Measurements from ENCODE around the gene ADGRG2.

The ADGRG2 gene

GRCh38 chrX:19107035-19107434 lies 15.2 kb downstream of the ADGRG2 start:
- Histone ChIP-seq H3K4me1 (ENCODE audit: control extremely low read depth in 1 of 4, control insufficient read depth in 4 of 4, insufficient read depth in 4 of 4, low read length in 3 of 4) (no peaks in the 10 kb centered on the region), H3K27ac (ENCODE audit: insufficient read depth in 1 of 2, low read depth in 1 of 2, low read length in 2 of 2, poor library complexity in 1 of 2, severe bottlenecking in 2 of 2) (no peak overlapping the region), H3K27me3 (replicated peaks in 2 of 5; ENCODE audit: control insufficient read depth in 4 of 5, insufficient read depth in 5 of 5, low read length in 4 of 5) (peaks cover 0 to 36% (median 2%) of the 10 kb centered on the region in 5 experiments), H3K9me3 (ENCODE audit: control extremely low read depth in 1 of 5, control insufficient read depth in 4 of 5, insufficient read depth in 2 of 5, low read depth in 1 of 5, low read length in 4 of 5) (no peaks in the 10 kb centered on the region), H3K36me3 (ENCODE audit: control insufficient read depth in 4 of 4, insufficient read depth in 4 of 4, low read length in 3 of 4) (no peaks in the 10 kb centered on the region), H3K4me3 (ENCODE audit: control insufficient read depth in 1 of 7, extremely low read depth in 1 of 7, insufficient read depth in 4 of 7, low read depth in 2 of 7, low read length in 6 of 7) (no peak overlapping the region)
- WGBS (ENCODE audit: insufficient coverage): 14% methylated on average over 6 of the region's 6 CpGs
- POLR2A ChIA-PET: no interaction called here
- no peak for DNase-seq
- CTCF ChIA-PET: no interaction called here

- Histone ChIP-seq H3K9me3 (ENCODE audit: control extremely low read depth in 1 of 5, control insufficient read depth in 4 of 5, insufficient read depth in 2 of 5, low read depth in 1 of 5, low read length in 4 of 5) (no peaks in the 10 kb centered on the region), H3K27me3 (replicated peaks in 2 of 5; ENCODE audit: control insufficient read depth in 4 of 5, insufficient read depth in 5 of 5, low read length in 4 of 5) (peaks cover 0 to 6% (median 0%) of the 10 kb centered on the region in 5 experiments), H3K27ac (ENCODE audit: insufficient read depth in 1 of 2, low read depth in 1 of 2, low read length in 2 of 2, poor library complexity in 1 of 2, severe bottlenecking in 2 of 2) (no peak overlapping the region), H3K4me1 (ENCODE audit: control extremely low read depth in 1 of 4, control insufficient read depth in 4 of 4, insufficient read depth in 4 of 4, low read length in 3 of 4) (no peaks in the 10 kb centered on the region), H3K4me3 (ENCODE audit: control insufficient read depth in 1 of 7, extremely low read depth in 1 of 7, insufficient read depth in 4 of 7, low read depth in 2 of 7, low read length in 6 of 7) (no peak overlapping the region), H3K36me3 (ENCODE audit: control insufficient read depth in 4 of 4, insufficient read depth in 4 of 4, low read length in 3 of 4) (no peaks in the 10 kb centered on the region)
- CTCF ChIA-PET: no interaction called here
- POLR2A ChIA-PET: no interaction called here
- WGBS (ENCODE audit: insufficient coverage): 94% methylated on average over 7 of the region's 9 CpGs
- no peak for DNase-seq
Observed at GRCh38 chrX:19100586-19100985, 21.7 kb downstream of the ADGRG2 start.

- ChIA-PET CTCF (no interaction called here), POLR2A (no interaction called here)
- 91% methylated on average over 9 of the region's 12 CpGs for WGBS (ENCODE audit: insufficient coverage)
- Histone ChIP-seq H3K4me3 (ENCODE audit: control insufficient read depth in 1 of 7, extremely low read depth in 1 of 7, insufficient read depth in 4 of 7, low read depth in 2 of 7, low read length in 6 of 7) (no peak overlapping the region), H3K36me3 (ENCODE audit: control insufficient read depth in 4 of 4, insufficient read depth in 4 of 4, low read length in 3 of 4) (no peaks in the 10 kb centered on the region), H3K27me3 (replicated peaks in 2 of 5; ENCODE audit: control insufficient read depth in 4 of 5, insufficient read depth in 5 of 5, low read length in 4 of 5) (no peaks in the 10 kb centered on the region), H3K27ac (ENCODE audit: insufficient read depth in 1 of 2, low read depth in 1 of 2, low read length in 2 of 2, poor library complexity in 1 of 2, severe bottlenecking in 2 of 2) (no peak overlapping the region), H3K4me1 (ENCODE audit: control extremely low read depth in 1 of 4, control insufficient read depth in 4 of 4, insufficient read depth in 4 of 4, low read length in 3 of 4) (no peaks in the 10 kb centered on the region), H3K9me3 (ENCODE audit: control extremely low read depth in 1 of 5, control insufficient read depth in 4 of 5, insufficient read depth in 2 of 5, low read depth in 1 of 5, low read length in 4 of 5) (peaks cover 0 to 2% (median 0%) of the 10 kb centered on the region in 5 experiments)
- DNase-seq: no peak
Observed at GRCh38 chrX:19097553-19098283, 24.6 kb downstream of the ADGRG2 start.

- DNase-seq: no peak
- Histone ChIP-seq H3K27ac (ENCODE audit: insufficient read depth in 1 of 2, low read depth in 1 of 2, low read length in 2 of 2, poor library complexity in 1 of 2, severe bottlenecking in 2 of 2) (no peak overlapping the region), H3K4me3 (ENCODE audit: control insufficient read depth in 1 of 7, extremely low read depth in 1 of 7, insufficient read depth in 4 of 7, low read depth in 2 of 7, low read length in 6 of 7) (no peak overlapping the region), H3K4me1 (ENCODE audit: control extremely low read depth in 1 of 4, control insufficient read depth in 4 of 4, insufficient read depth in 4 of 4, low read length in 3 of 4) (no peaks in the 10 kb centered on the region), H3K9me3 (ENCODE audit: control extremely low read depth in 1 of 5, control insufficient read depth in 4 of 5, insufficient read depth in 2 of 5, low read depth in 1 of 5, low read length in 4 of 5) (peaks cover 0 to 2% (median 0%) of the 10 kb centered on the region in 5 experiments), H3K27me3 (replicated peaks in 2 of 5; ENCODE audit: control insufficient read depth in 4 of 5, insufficient read depth in 5 of 5, low read length in 4 of 5) (no peaks in the 10 kb centered on the region), H3K36me3 (ENCODE audit: control insufficient read depth in 4 of 4, insufficient read depth in 4 of 4, low read length in 3 of 4) (no peaks in the 10 kb centered on the region)
- 93% methylated on average over 2 of the region's 2 CpGs for WGBS (ENCODE audit: insufficient coverage)
- CTCF ChIA-PET: no interaction called here
- POLR2A ChIA-PET: no interaction called here
Observed at GRCh38 chrX:19096586-19096985, 25.7 kb downstream of the ADGRG2 start.

- WGBS (ENCODE audit: insufficient coverage): 89% methylated on average over 9 of the region's 12 CpGs
- H3K27ac ChIP-seq (ENCODE audit: insufficient read depth in 1 of 2, low read depth in 1 of 2, low read length in 2 of 2, poor library complexity in 1 of 2, severe bottlenecking in 2 of 2): no peak overlapping the region
- POLR2A ChIA-PET: no interaction called here
- DNase-seq: no peak
- H3K4me1 ChIP-seq (ENCODE audit: control extremely low read depth in 1 of 4, control insufficient read depth in 4 of 4, insufficient read depth in 4 of 4, low read length in 3 of 4): no peaks in the 10 kb centered on the region
- H3K27me3 ChIP-seq (replicated peaks in 2 of 5; ENCODE audit: control insufficient read depth in 4 of 5, insufficient read depth in 5 of 5, low read length in 4 of 5): no peaks in the 10 kb centered on the region
- H3K4me3 ChIP-seq (ENCODE audit: control insufficient read depth in 1 of 7, extremely low read depth in 1 of 7, insufficient read depth in 4 of 7, low read depth in 2 of 7, low read length in 6 of 7): no peak overlapping the region
- CTCF ChIA-PET: no interaction called here
- peaks cover 0 to 5% (median 0%) of the 10 kb centered on the region in 5 experiments for H3K9me3 ChIP-seq (ENCODE audit: control extremely low read depth in 1 of 5, control insufficient read depth in 4 of 5, insufficient read depth in 2 of 5, low read depth in 1 of 5, low read length in 4 of 5)
- H3K36me3 ChIP-seq (ENCODE audit: control insufficient read depth in 4 of 4, insufficient read depth in 4 of 4, low read length in 3 of 4): no peaks in the 10 kb centered on the region
Observed at GRCh38 chrX:19094654-19095053, 27.6 kb downstream of the ADGRG2 start.

- WGBS (ENCODE audit: insufficient coverage): 86% methylated on average over 5 of the region's 6 CpGs
- Histone ChIP-seq H3K36me3 (ENCODE audit: control insufficient read depth in 4 of 4, insufficient read depth in 4 of 4, low read length in 3 of 4) (no peaks in the 10 kb centered on the region), H3K27ac (ENCODE audit: insufficient read depth in 1 of 2, low read depth in 1 of 2, low read length in 2 of 2, poor library complexity in 1 of 2, severe bottlenecking in 2 of 2) (no peak overlapping the region), H3K9me3 (ENCODE audit: control extremely low read depth in 1 of 5, control insufficient read depth in 4 of 5, insufficient read depth in 2 of 5, low read depth in 1 of 5, low read length in 4 of 5) (peaks cover 0 to 7% (median 2%) of the 10 kb centered on the region in 5 experiments), H3K27me3 (replicated peaks in 2 of 5; ENCODE audit: control insufficient read depth in 4 of 5, insufficient read depth in 5 of 5, low read length in 4 of 5) (no peaks in the 10 kb centered on the region), H3K4me1 (ENCODE audit: control extremely low read depth in 1 of 4, control insufficient read depth in 4 of 4, insufficient read depth in 4 of 4, low read length in 3 of 4) (no peaks in the 10 kb centered on the region), H3K4me3 (ENCODE audit: control insufficient read depth in 1 of 7, extremely low read depth in 1 of 7, insufficient read depth in 4 of 7, low read depth in 2 of 7, low read length in 6 of 7) (no peak overlapping the region)
- CTCF ChIA-PET: no interaction called here
- no peak for DNase-seq
- POLR2A ChIA-PET: no interaction called here
Observed at GRCh38 chrX:19091596-19091995, 30.7 kb downstream of the ADGRG2 start.

- no peak overlapping the region for H3K27ac ChIP-seq (ENCODE audit: insufficient read depth in 1 of 2, low read depth in 1 of 2, low read length in 2 of 2, poor library complexity in 1 of 2, severe bottlenecking in 2 of 2)
- H3K4me3 ChIP-seq (ENCODE audit: control insufficient read depth in 1 of 7, extremely low read depth in 1 of 7, insufficient read depth in 4 of 7, low read depth in 2 of 7, low read length in 6 of 7): no peak overlapping the region
- no peaks in the 10 kb centered on the region for H3K27me3 ChIP-seq (replicated peaks in 2 of 5; ENCODE audit: control insufficient read depth in 4 of 5, insufficient read depth in 5 of 5, low read length in 4 of 5)
- ChIA-PET CTCF (no interaction called here), POLR2A (no interaction called here)
- H3K9me3 ChIP-seq (ENCODE audit: control extremely low read depth in 1 of 5, control insufficient read depth in 4 of 5, insufficient read depth in 2 of 5, low read depth in 1 of 5, low read length in 4 of 5): peaks cover 0 to 7% (median 2%) of the 10 kb centered on the region in 5 experiments
- H3K36me3 ChIP-seq (ENCODE audit: control insufficient read depth in 4 of 4, insufficient read depth in 4 of 4, low read length in 3 of 4): no peaks in the 10 kb centered on the region
- no peak for DNase-seq
- 81% methylated on average over 2 of the region's 2 CpGs for WGBS (ENCODE audit: insufficient coverage)
- no peaks in the 10 kb centered on the region for H3K4me1 ChIP-seq (ENCODE audit: control extremely low read depth in 1 of 4, control insufficient read depth in 4 of 4, insufficient read depth in 4 of 4, low read length in 3 of 4)
Observed at GRCh38 chrX:19089555-19090040, 32.7 kb downstream of the ADGRG2 start.
